H1 (cell line): ENCODE measurements around the gene EXOC2. TPM values are rescaled to one million over a fixed set of nuclear protein-coding genes. Genes with fewer than 3 reads are reported as not detected.

ENCODE experiments used
- CTCF ChIA-PET: fragments of 300-600 bp; sonication (Branson Sonifier 250); formaldehyde crosslinking; loops from one replicate; lab custom pipeline; 2021; ENCODE audit not compliant: partially characterized antibody; lab: Charles Lee
- POLR2A ChIA-PET: fragments of 300-600 bp; sonication (Branson Sonifier 250); formaldehyde crosslinking; loops from one replicate; lab custom pipeline; 2021; ENCODE audit warnings: inconsistent platforms; ENCODE audit not compliant: partially characterized antibody; lab: Charles Lee
- DNase-seq, 2 experiments: peaks; one replicate each; pipeline versions ENCODE4 v3.0.0 to v3.0.0-alpha.2; 2010 to 2022; ENCODE audit warnings: low spot score in 2 of 2, low read depth in 1 of 2, mixed read lengths in 1 of 2
- FAIRE-seq: peaks from 2 replicates; lab custom pipeline; 2011; peaks lifted over from hg19 to GRCh38; lab: Jason Lieb, UNC
- H2AFZ ChIP-seq: 2 replicates; pipeline ENCODE4 v1.8.1; 2012; ENCODE audit warnings: low read length, inconsistent platforms
- H2AK5ac ChIP-seq: 2 replicates; pipeline ENCODE4 v1.6.1; 2013; ENCODE audit warnings: low read depth, low read length
- H2BK120ac ChIP-seq: replicated peaks from 2 replicates; pipeline ENCODE3; 2013; ENCODE audit warnings: low read depth, low read length, inconsistent platforms
- H2BK12ac ChIP-seq: 2 replicates; pipeline ENCODE4 v1.6.1; 2013; ENCODE audit warnings: low read depth, low read length
- H2BK15ac ChIP-seq: 2 replicates; pipeline ENCODE4 v1.6.1; 2013; ENCODE audit warnings: low read length
- H2BK20ac ChIP-seq: 2 replicates; pipeline ENCODE4 v1.6.1; 2013; ENCODE audit warnings: low read length
- H2BK5ac ChIP-seq: 2 replicates; pipeline ENCODE4 v1.6.1; 2013; ENCODE audit warnings: low read depth, low read length
- H3K14ac ChIP-seq: 2 replicates; pipeline ENCODE4 v1.6.1; 2013; ENCODE audit warnings: inconsistent platforms; ENCODE audit not compliant: insufficient read length
- H3K18ac ChIP-seq: 2 replicates; pipeline ENCODE4 v1.6.1; 2013; ENCODE audit warnings: low read length; ENCODE audit errors: extremely low read depth
- H3K23ac ChIP-seq: 2 replicates; pipeline ENCODE4 v1.6.1; 2013; ENCODE audit warnings: inconsistent platforms; ENCODE audit not compliant: insufficient read length
- H3K23me2 ChIP-seq: 2 replicates; pipeline ENCODE4 v1.6.1; 2013; ENCODE audit warnings: low read depth, low read length
- H3K27ac ChIP-seq: 2 replicates; pipeline ENCODE4 v1.6.1; 2011; ENCODE audit warnings: low read depth, low read length, inconsistent platforms
- H3K27me3 ChIP-seq, 4 experiments: replicated peaks in 1 of 4; 1 replicate in 1 of 4; 2 replicates in 3 of 4; pipeline versions ENCODE4 v1.6.1 to v1.8.1; 2011 to 2013; ENCODE audit warnings: low read length in 3 of 4, mild to moderate bottlenecking in 3 of 4, inconsistent platforms in 2 of 4, mixed read lengths in 2 of 4, moderate library complexity in 1 of 4; ENCODE audit not compliant: control insufficient read depth in 3 of 4, insufficient read depth in 3 of 4; ENCODE audit errors: extremely low read depth in 1 of 4
- H3K36me3 ChIP-seq, 4 experiments: 2 replicates each; pipeline versions ENCODE4 v1.6.1 to v1.8.1; 2011 to 2013; ENCODE audit warnings: mild to moderate bottlenecking in 4 of 4, low read length in 3 of 4, moderate library complexity in 2 of 4, control low read depth in 1 of 4, inconsistent platforms in 1 of 4; ENCODE audit not compliant: insufficient read depth in 4 of 4, control insufficient read depth in 2 of 4
- H3K4ac ChIP-seq: replicated peaks from 2 replicates; pipeline ENCODE3; 2013; ENCODE audit warnings: low read length, low read depth, mixed read lengths, inconsistent platforms; ENCODE audit not compliant: insufficient read length
- H3K4me1 ChIP-seq, 4 experiments: replicated peaks in 1 of 4; 1 replicate in 1 of 4; 2 replicates in 3 of 4; pipeline versions ENCODE4 v1.6.1 to v1.8.1; 2011 to 2013; ENCODE audit warnings: low read length in 3 of 4, inconsistent platforms in 2 of 4, mixed read lengths in 1 of 4; ENCODE audit not compliant: insufficient read depth in 4 of 4, control insufficient read depth in 3 of 4
- H3K4me2 ChIP-seq, 2 experiments: 2 replicates each; pipeline versions ENCODE4 v1.6.1 to v1.8.1; 2011 to 2013; ENCODE audit warnings: low read depth in 2 of 2, low read length in 2 of 2, control low read depth in 1 of 2, inconsistent platforms in 1 of 2, mild to moderate bottlenecking in 1 of 2; ENCODE audit not compliant: insufficient read depth in 1 of 2
- H3K4me3 ChIP-seq, 4 experiments: fragments of 200-600, 300-600 bp in 1 of 4; sonication (generic), shearing (Covaris generic), sonication (Bioruptor Twin) in 1 of 4; 2 replicates each; pipeline versions ENCODE4 v1.5.1 to v1.8.1; 2011 to 2016; ENCODE audit warnings: low read length in 4 of 4, low read depth in 3 of 4, control low read depth in 2 of 4, inconsistent platforms in 2 of 4, mild to moderate bottlenecking in 2 of 4, mixed read lengths in 1 of 4, moderate library complexity in 1 of 4; ENCODE audit not compliant: insufficient read depth in 2 of 4; ENCODE audit errors: extremely low read depth in 1 of 4
- H3K56ac ChIP-seq: replicated peaks from 2 replicates; pipeline ENCODE3; 2013; ENCODE audit warnings: low read depth, mild to moderate bottlenecking, mixed read lengths, low read length, inconsistent platforms; ENCODE audit not compliant: insufficient read length
- H3K79me1 ChIP-seq: 2 replicates; pipeline ENCODE4 v1.6.1; 2013; ENCODE audit warnings: low read depth, low read length, control low read depth
- H3K79me2 ChIP-seq, 2 experiments: 2 replicates each; pipeline versions ENCODE4 v1.6.1 to v1.8.1; 2012 to 2013; ENCODE audit warnings: low read length in 2 of 2, mild to moderate bottlenecking in 2 of 2, inconsistent platforms in 1 of 2; ENCODE audit not compliant: insufficient read depth in 2 of 2, control insufficient read depth in 1 of 2
- H3K9ac ChIP-seq, 4 experiments: replicated peaks in 1 of 4; 1 replicate in 1 of 4; 2 replicates in 3 of 4; pipeline versions ENCODE4 v1.6.1 to v1.8.1; 2011 to 2013; ENCODE audit warnings: low read depth in 3 of 4, low read length in 3 of 4, control low read depth in 2 of 4, mild to moderate bottlenecking in 2 of 4, moderate library complexity in 2 of 4, inconsistent platforms in 1 of 4; ENCODE audit errors: extremely low read depth in 1 of 4
- H3K9me3 ChIP-seq, 2 experiments: 2 replicates each; pipeline versions ENCODE4 v1.6.1 to v1.8.1; 2012 to 2013; ENCODE audit warnings: mild to moderate bottlenecking in 2 of 2, moderate library complexity in 2 of 2, control low read depth in 1 of 2, inconsistent platforms in 1 of 2, low read depth in 1 of 2, low read length in 1 of 2, mixed read lengths in 1 of 2; ENCODE audit not compliant: insufficient read depth in 2 of 2
- H4K20me1 ChIP-seq, 2 experiments: replicated peaks in 1 of 2; 2 replicates each; pipeline versions ENCODE3 to v1.8.1; 2011 to 2013; ENCODE audit warnings: inconsistent platforms in 2 of 2, low read length in 2 of 2, mild to moderate bottlenecking in 1 of 2; ENCODE audit not compliant: insufficient read depth in 2 of 2, control insufficient read depth in 1 of 2
- H4K5ac ChIP-seq: 2 replicates; pipeline ENCODE4 v1.6.1; 2013; ENCODE audit warnings: low read length, low read depth, mixed read lengths, inconsistent platforms; ENCODE audit not compliant: insufficient read length
- H4K8ac ChIP-seq: 2 replicates; pipeline ENCODE4 v1.8.0; 2013; ENCODE audit warnings: mild to moderate bottlenecking, moderate library complexity, low read length, inconsistent platforms; ENCODE audit not compliant: insufficient read depth; ENCODE audit errors: extremely low read depth
- H4K91ac ChIP-seq: replicated peaks from 2 replicates; pipeline ENCODE3; 2013; ENCODE audit warnings: low read length, mixed read lengths, inconsistent platforms; ENCODE audit not compliant: insufficient read length
- RAD21 ChIP-seq, 2 experiments: IDR thresholded peaks in 1 of 2; conservative IDR thresholded peaks in 1 of 2; 2 replicates each; pipeline ENCODE4 v1.6.1; 2011; ENCODE audit warnings: low read depth in 2 of 2, low read length in 2 of 2, improper control_type of control experiment in 1 of 2, inconsistent platforms in 1 of 2, mild to moderate bottlenecking in 1 of 2, moderate library complexity in 1 of 2
- SP1 ChIP-seq: IDR thresholded peaks from 2 replicates; pipeline ENCODE4 v1.6.1; 2011; ENCODE audit warnings: low read depth, low read length
- TCF12 ChIP-seq: IDR thresholded peaks from 2 replicates; pipeline ENCODE4 v1.6.1; 2011; ENCODE audit warnings: low read depth, mild to moderate bottlenecking, low read length
- WGBS, 2 experiments: shearing (Covaris generic) in 1 of 2; methylation state at CpG; one replicate each; pipeline versions ENCODE4 v1.1.6 to v1.1.7; 2013 to 2015; ENCODE audit warnings: low lambda C conversion rate in 2 of 2, mixed read lengths in 2 of 2, inconsistent platforms in 1 of 2, low coverage in 1 of 2, missing lambda C conversion rate in 1 of 2; ENCODE audit not compliant: insufficient replicate concordance in 2 of 2, insufficient coverage in 1 of 2, insufficient read length in 1 of 2; ENCODE audit errors: extremely low coverage in 1 of 2, missing lambda C conversion rate in 1 of 2; 5-methylcytosine and 5-hydroxymethylcytosine counted together
- polyA plus RNA-seq, 7 experiments: library from polyadenylated mRNA; depleted of rRNA in 3 of 7; stranded (reverse) in 5 of 7; unstranded in 2 of 7; fragments of >200 nt in 5 of 7; fragments of 200-250 nt in 2 of 7; gene quantifications; 1 replicate in 5 of 7; 2 replicates in 1 of 7; 4 replicates in 1 of 7; pipeline versions ENCODE4 v1.2.1 to v1.2.3, GENCODE V29; 2011 to 2013; ENCODE audit warnings: missing spikeins in 2 of 7, mixed read lengths in 2 of 7
- total RNA-seq: library from RNA; stranded (reverse); fragmentation: NEBNext Ultra II Directional; extraction: Animal tissue kit (Norgen Biotek cat#: 25700); gene quantifications from 2 replicates; pipeline ENCODE4 v1.2.1, GENCODE V29; 2021

The EXOC2 gene
- total and polyA plus RNA-seq, 2 of the 8 experiments (the other 6 are each of a cell fraction or from before 2014, with no cell fraction given), result 25.5 to 44.4 TPM

- H3K79me2 ChIP-seq, result no peaks in the 10 kb centered on the region
- H4K20me1 ChIP-seq, result no peaks in the 10 kb centered on the region
- no peaks in the 10 kb centered on the region for H3K23me2 ChIP-seq
- H2BK12ac ChIP-seq, result no peak overlapping the region
- H2BK5ac ChIP-seq, result no peak overlapping the region
- no peak overlapping the region for H3K4ac ChIP-seq
- no peak overlapping the region for H3K4me3 ChIP-seq
- WGBS, 2 experiments, result 80% methylated on average over 5 of the region's 5 CpGs; no CpG with 5 or more reads in 1 of the 2 experiments
- H3K4me1 ChIP-seq, result no peaks in the 10 kb centered on the region
- no peak overlapping the region for H3K23ac ChIP-seq
- no peak overlapping the region for H3K4me2 ChIP-seq
- no peak overlapping the region for H3K27ac ChIP-seq
- no peak overlapping the region for H3K9ac ChIP-seq
- no peak overlapping the region for H2BK120ac ChIP-seq
- H3K18ac ChIP-seq, result no peak overlapping the region
- H3K14ac ChIP-seq, result no peak overlapping the region
- H3K9me3 ChIP-seq, result no peaks in the 10 kb centered on the region
- no peak for DNase-seq
- TF ChIP-seq TCF12 (no peak), SP1 (no peak), RAD21 (IDR thresholded peaks at IDR 0.05 in 1 of 2, conservative IDR thresholded peaks at IDR 0.05 in 1 of 2; ENCODE audit: low read depth in 2 of 2, low read length in 2 of 2) (no peak)
- H4K91ac ChIP-seq, result no peak overlapping the region
- FAIRE-seq, result no peak
- no peaks in the 10 kb centered on the region for H3K27me3 ChIP-seq
- H2BK15ac ChIP-seq, result no peak overlapping the region
- no peaks in the 10 kb centered on the region for H3K36me3 ChIP-seq
- H2AFZ ChIP-seq, result no peak overlapping the region
- H3K56ac ChIP-seq, result no peak overlapping the region
- H4K5ac ChIP-seq, result no peak overlapping the region
- H2AK5ac ChIP-seq, result no peak overlapping the region
- CTCF ChIA-PET, result interaction anchor here (0.6 to 1.7 kb wide), 6 partner anchors 12 to 148 kb away, joined by 3 to 10 read pairs (median 4); no protein-coding TSS in a partner anchor
- no peaks in the 10 kb centered on the region for H3K79me1 ChIP-seq
- H4K8ac ChIP-seq, result no peak overlapping the region
- POLR2A ChIA-PET, result no interaction called here
- H2BK20ac ChIP-seq, result no peak overlapping the region
Measured at GRCh38 chr6:741410-742339, 48.7 kb upstream of the EXOC2 start.
